Neural progenitor cell (in vitro differentiated cells): Measurements from ENCODE around the gene RNU1-4.
"Not testable (repeated sequence)": the region's sequence is repeated elsewhere in the genome, so short reads cannot be mapped to it uniquely, and the experiment has no call there.

Experiments used
- CTCF ChIP-seq: fragments of 200-600 bp; sonication (generic); IDR thresholded peaks from 2 replicates; pipeline ENCODE4 v1.5.1; 2017; ENCODE audit warnings: antibody characterized with exemption, mild to moderate bottlenecking
- EZH2 ChIP-seq: fragments of 200-600 bp; sonication (generic); IDR thresholded peaks from 2 replicates; pipeline ENCODE4 v1.6.1; 2017; ENCODE audit warnings: antibody characterized with exemption, mild to moderate bottlenecking, moderate library complexity

GRCh38 chr1:16766689-16767256 lies 26.5 kb downstream of the RNU1-4 start:
- TF ChIP-seq CTCF, EZH2: not testable (repeated sequence)
